ENCODE measurements around the gene C2. TPM values are rescaled to one million over a fixed set of nuclear protein-coding genes. Genes with fewer than 3 reads are reported as not detected.

Gene C2
- total RNA-seq, 4 donors from 2014 or later = 3.3 to 33.4 (median 14.4) TPM

GRCh38 chr6:31933537-31933936 lies 6.0 kb downstream of the C2 start:
- ATAC-seq = no peak
- Histone ChIP-seq H3K27me3 (peaks cover 18% of the 10 kb centered on the region), H3K27ac (no peak overlapping the region), H3K4me3 (no peak overlapping the region), H3K4me1 (no peaks in the 10 kb centered on the region), H3K9me3 (no peaks in the 10 kb centered on the region), H3K36me3 (no peaks in the 10 kb centered on the region)
- WGBS, 2 donors (ENCODE audit: low coverage in 1 of 2) = 89 to 90% methylated on average over 3 to 13 of the region's 19 CpGs
- no peak for TF ChIP-seq EP300 (IDR thresholded peaks at IDR 0.05)
- TF ChIP-seq POLR2A (IDR thresholded peaks at IDR 0.05) = no peak
- no peak for TF ChIP-seq POLR2AphosphoS5 (IDR thresholded peaks at IDR 0.05)
- TF ChIP-seq CTCF (IDR thresholded peaks at IDR 0.05) = no peak

GRCh38 chr6:31935021-31935420 lies 7.5 kb downstream of the C2 start:
- no peak for TF ChIP-seq EP300 (IDR thresholded peaks at IDR 0.05)
- TF ChIP-seq POLR2A (IDR thresholded peaks at IDR 0.05) = no peak
- no peak for TF ChIP-seq POLR2AphosphoS5 (IDR thresholded peaks at IDR 0.05)
- no peak for TF ChIP-seq CTCF (IDR thresholded peaks at IDR 0.05)
- WGBS, 2 donors (ENCODE audit: low coverage in 1 of 2) = 75 to 76% methylated on average over 3 of the region's 3 CpGs
- H3K27me3 ChIP-seq = peaks cover 8% of the 10 kb centered on the region
- no peak for ATAC-seq
- H3K9me3 ChIP-seq = no peaks in the 10 kb centered on the region
- no peak overlapping the region for H3K27ac ChIP-seq
- no peaks in the 10 kb centered on the region for H3K4me1 ChIP-seq
- no peaks in the 10 kb centered on the region for H3K36me3 ChIP-seq
- H3K4me3 ChIP-seq = no peak overlapping the region

GRCh38 chr6:31935823-31936222 lies 8.3 kb downstream of the C2 start:
- H3K9me3 ChIP-seq = no peaks in the 10 kb centered on the region
- peaks cover under 1% of the 10 kb centered on the region for H3K27me3 ChIP-seq
- H3K36me3 ChIP-seq = no peaks in the 10 kb centered on the region
- TF ChIP-seq EP300 (IDR thresholded peaks at IDR 0.05) (no peak), POLR2AphosphoS5 (IDR thresholded peaks at IDR 0.05) (no peak), CTCF (IDR thresholded peaks at IDR 0.05) (no peak), POLR2A (IDR thresholded peaks at IDR 0.05) (no peak)
- WGBS, 2 donors (ENCODE audit: low coverage in 1 of 2) = 68 to 80% methylated on average over 5 to 9 of the region's 9 CpGs
- no peak for ATAC-seq
- H3K27ac ChIP-seq = no peak overlapping the region
- no peaks in the 10 kb centered on the region for H3K4me1 ChIP-seq
- H3K4me3 ChIP-seq = no peak overlapping the region

GRCh38 chr6:31940256-31940664 lies 12.7 kb downstream of the C2 start:
- no peak overlapping the region for H3K27ac ChIP-seq
- no peaks in the 10 kb centered on the region for H3K27me3 ChIP-seq
- TF ChIP-seq POLR2AphosphoS5 (IDR thresholded peaks at IDR 0.05) (no peak), POLR2A (IDR thresholded peaks at IDR 0.05) (no peak), CTCF (IDR thresholded peaks at IDR 0.05) (no peak), EP300 (IDR thresholded peaks at IDR 0.05) (no peak)
- no peak overlapping the region for H3K4me3 ChIP-seq
- no peaks in the 10 kb centered on the region for H3K36me3 ChIP-seq
- H3K4me1 ChIP-seq = peaks cover 0 to 7% (median 5%) of the 10 kb centered on the region in 3 donors
- H3K9me3 ChIP-seq = no peaks in the 10 kb centered on the region
- ATAC-seq = no peak
- WGBS, 2 donors (ENCODE audit: low coverage in 1 of 2) = 0 to 19% methylated on average over 1 to 6 of the region's 6 CpGs

- Histone ChIP-seq H3K27ac (no peak overlapping the region), H3K36me3 (no peaks in the 10 kb centered on the region), H3K4me3 (no peak overlapping the region), H3K4me1 (peaks cover 0 to 23% (median 10%) of the 10 kb centered on the region in 3 donors), H3K27me3 (no peaks in the 10 kb centered on the region), H3K9me3 (no peaks in the 10 kb centered on the region)
- TF ChIP-seq POLR2AphosphoS5 (IDR thresholded peaks at IDR 0.05) (no peak), CTCF (IDR thresholded peaks at IDR 0.05) (no peak), EP300 (IDR thresholded peaks at IDR 0.05) (no peak), POLR2A (IDR thresholded peaks at IDR 0.05) (no peak)
- ATAC-seq = no peak
- WGBS, 2 donors (ENCODE audit: low coverage in 1 of 2) = 83 to 90% methylated on average over 2 of the region's 3 CpGs
Observed at GRCh38 chr6:31943742-31944141, 16.2 kb downstream of the C2 start.
